ENCODE data around the gene HFM1. TPM values are rescaled to one million over a fixed set of nuclear protein-coding genes. Genes with fewer than 3 reads are reported as not detected.

The HFM1 gene
- polyA plus RNA-seq, 1 of the 3 experiments (the other 2 are of a cell fraction) = 0.10 TPM

Small RNA genes lying within 50 kb of the gene (small RNA-seq; reads per million reads assigned to genes)
- 0 reads per million in 7 experiments for gene RF00019

Other genes with a start within 250 kb of the HFM1 start
- 2.6 TPM in 2 replicates for gene CDC7, start 96.0 kb upstream of the HFM1 start, polyA plus RNA-seq (2012; rRNA removed)